GM20000 (cell line): ENCODE results near the gene KIF22.
A peak's percentile ranks its signal among the peaks of the same experiment; 100 is the strongest.
"Not testable (repeated sequence)": the region's sequence is repeated elsewhere in the genome, so short reads cannot be mapped to it uniquely, and the experiment has no call there.

Source experiments
- DNase-seq: peaks from one replicate; pipeline ENCODE4 v3.0.0; 2012; ENCODE audit warnings: low spot score
- CTCF ChIP-seq: IDR thresholded peaks from 2 replicates; pipeline ENCODE4 v1.5.1; 2012; ENCODE audit warnings: mild to moderate bottlenecking, control low read depth; ENCODE audit errors: extremely low read depth, missing control alignments

Gene KIF22

DNA sequence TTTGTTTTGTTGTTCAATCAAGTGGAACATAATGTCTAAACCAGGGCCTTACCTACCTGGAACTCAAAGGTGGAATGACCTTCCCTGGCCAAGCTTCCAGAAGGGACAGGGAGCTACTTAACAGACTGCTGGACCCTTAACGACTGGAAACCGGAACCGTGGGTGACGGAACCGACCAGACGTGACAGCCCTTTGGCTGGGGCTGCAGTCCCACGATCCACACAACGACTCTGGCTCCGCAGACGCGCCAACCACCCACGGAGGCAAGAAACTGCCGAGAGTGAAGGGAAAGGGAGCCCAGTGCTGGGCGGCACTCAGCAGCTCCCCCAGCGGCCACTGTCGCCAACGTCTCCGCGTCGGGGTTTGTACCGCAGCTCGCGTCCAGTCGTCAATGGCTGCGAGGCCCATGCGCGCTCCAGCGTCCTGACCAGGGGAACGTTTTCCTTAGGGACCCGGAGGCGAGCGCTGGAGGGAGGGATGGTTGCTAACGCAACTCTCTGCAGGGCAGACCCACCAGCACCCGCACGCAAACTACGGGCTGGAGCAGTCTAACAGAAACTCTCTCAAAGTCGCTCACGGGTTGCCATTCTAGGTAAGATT, 5.5 kb upstream of the KIF22 start:
- peak; percentile 72 for TF ChIP-seq CTCF
- DNase-seq: peak; percentile 74

DNA sequence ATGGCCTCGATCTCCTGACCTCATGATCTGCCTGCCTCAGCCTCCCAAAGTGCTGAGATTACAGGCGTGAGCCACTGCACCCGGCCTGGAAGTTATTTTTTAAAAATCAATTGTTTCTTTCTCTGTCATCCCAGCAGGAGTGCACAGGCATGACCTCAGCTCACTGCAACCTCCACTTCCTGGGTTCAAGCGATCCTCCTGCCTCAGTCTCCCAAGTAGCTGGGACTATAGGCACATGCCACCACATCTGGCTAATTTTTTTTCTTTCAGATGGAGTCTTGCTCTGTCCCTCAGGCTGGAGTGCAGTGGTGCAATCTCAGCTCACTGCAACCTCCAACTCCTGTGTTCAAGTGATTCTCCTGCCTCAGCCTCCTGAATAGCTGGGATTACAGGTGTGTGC, 3.4 kb upstream of the KIF22 start:
- not testable (repeated sequence) for DNase-seq

DNA sequence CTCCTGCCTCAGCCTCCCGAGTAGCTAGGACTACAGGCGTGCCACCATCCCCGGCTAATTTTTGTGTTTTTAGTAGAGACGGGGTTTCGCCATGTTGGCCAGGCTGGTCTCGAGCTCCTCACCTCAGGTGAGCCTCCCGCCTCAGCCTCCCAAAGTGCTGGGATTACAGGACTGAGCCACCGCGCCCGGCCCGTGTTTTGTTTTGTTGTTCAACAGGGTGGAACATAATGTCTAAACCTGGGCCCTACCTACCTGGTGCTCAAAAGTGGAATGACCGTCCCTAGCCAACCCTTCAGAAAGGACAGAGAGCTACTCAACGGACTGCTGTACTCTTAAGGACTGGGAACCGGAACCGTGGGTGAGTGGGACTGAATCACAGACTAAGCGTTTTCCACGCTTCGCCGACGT, 772 bp upstream of the KIF22 start:
- no peak for DNase-seq
- TF ChIP-seq CTCF: no peak

DNA sequence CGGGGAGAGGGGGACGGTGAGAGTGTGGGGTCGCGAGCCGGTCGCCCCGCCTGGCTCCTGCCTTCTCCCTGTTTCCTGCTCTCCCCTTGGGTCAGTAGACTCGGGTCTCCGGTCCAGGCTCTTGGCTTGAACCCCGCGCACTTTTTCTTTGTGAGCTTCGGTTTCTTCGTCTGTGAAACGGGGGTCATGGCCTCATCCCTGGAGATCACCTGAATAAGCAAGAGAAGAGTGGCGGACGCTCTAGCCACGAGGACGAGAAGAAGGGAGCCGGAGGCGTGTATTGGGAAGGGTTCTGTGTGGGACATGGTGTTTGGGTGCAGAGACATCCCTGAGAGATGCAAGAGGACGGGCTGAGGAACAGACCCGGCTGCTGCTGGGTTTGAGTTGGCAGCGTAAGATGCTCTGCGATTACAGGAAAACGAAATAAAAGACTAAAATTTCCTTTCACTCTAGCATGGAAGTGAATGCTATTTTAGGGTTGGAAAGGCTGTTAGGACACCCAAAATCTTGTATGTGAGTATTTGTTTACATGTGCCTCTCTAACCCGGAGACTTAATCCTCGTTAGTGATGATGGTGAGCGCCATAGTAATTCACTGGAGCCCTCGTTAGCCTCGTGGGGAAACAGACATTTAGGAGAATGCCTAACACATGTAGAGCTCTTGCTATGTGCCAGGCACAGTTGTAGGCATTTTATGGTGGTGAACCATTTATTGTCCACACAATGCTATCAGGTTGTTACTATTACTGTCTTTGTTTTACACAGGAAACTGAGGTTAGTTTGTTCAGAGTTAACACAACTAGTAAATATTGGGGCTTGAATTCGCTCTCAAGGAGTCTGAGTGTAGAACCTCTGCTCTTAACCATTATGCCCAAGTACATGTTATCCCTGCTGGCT, 646 bp downstream of the KIF22 start:
- TF ChIP-seq CTCF: no peak
- no peak for DNase-seq

DNA sequence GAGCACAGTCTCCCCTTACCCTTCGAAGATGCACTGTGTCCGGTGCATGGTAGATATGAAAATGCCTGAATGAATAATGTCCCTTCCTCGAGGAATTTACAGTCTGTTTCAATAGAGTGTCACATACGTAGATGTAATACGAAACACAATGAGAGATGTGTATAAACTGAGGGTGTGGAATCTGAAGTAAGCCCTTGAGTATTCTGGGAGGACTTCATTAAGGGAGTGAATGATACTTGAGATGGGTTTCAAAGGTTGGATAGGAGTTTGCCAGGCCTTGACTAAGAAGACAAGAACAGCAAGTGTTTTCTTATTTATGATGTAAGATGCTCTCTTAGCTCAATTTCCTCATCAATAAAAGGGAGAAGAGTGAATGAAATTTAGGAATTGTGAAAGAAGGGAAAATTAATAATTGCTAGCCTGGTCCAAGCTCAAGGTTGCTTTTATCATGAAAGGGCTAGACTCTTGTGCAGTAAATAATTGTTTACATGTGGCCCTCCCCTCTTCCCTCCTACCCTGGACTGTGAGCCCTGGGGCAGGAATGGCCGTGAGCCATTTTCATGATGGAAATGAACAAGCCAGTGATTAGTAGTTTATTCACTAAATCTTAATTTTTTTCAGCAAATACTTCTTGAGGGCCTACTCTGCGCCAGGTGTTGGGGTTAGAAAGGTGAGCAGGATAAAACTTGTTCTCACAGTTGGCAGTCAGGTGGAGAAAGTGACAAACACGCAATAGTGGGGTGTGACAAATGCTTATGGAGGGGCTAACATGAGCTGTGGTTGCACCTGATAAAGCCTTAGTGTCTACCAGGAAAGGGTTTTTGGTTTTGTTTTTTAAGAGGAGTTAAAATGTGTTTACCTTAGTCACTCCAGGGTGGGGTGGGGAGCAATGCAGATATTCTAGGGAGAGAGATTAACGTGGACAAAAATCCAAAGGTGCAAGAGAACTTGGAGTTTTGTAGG, 1.6 kb downstream of the KIF22 start:
- no peak for DNase-seq
- TF ChIP-seq CTCF: no peak

- not testable (repeated sequence) for DNase-seq
These were observed 2.6 kb downstream of the KIF22 start for GRCh38 chr16:29793153-29793552.

DNA sequence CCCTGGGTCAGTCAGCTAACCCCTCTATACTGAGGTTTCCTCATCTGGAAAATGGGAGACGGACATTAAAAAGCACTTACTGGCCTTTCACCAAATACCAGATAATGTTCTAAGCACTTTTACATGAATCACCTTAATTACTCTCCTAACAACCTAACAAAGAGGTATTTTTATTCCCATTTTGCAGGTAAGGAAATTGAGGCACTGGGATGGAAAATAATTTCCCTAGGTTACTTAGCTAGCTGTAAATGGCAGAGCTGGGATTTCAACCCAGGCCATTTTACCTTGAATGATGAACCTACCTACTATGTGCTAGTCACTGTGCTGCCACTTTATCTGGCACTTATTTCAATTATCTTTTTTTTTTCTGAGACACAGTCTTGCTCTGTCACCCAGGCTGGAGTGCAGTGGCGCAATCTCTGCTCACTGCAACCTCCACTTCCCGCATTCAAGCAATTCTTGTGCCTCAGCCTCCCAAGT, 3.7 kb downstream of the KIF22 start:
- no peak for TF ChIP-seq CTCF
- no peak for DNase-seq
